Prostate gland (tissue), 2 donors: ENCODE measurements around the gene IL6R. TPM values are rescaled to one million over a fixed set of nuclear protein-coding genes. Genes with fewer than 3 reads are reported as not detected.

Experiments used
- DNase-seq: peaks from one replicate; pipeline ENCODE4 v3.0.0-alpha.2; 2019; ENCODE audit warnings: low spot score
- H3K27ac ChIP-seq, 2 donors: fragments of 200-600 bp; sonication (generic); 2 replicates each; pipeline ENCODE4 v1.5.1; 2017 to 2019
- H3K27me3 ChIP-seq: fragments of 200-600 bp; sonication (generic); replicated peaks from 2 replicates; pipeline ENCODE4 v1.5.1; 2019; ENCODE audit not compliant: insufficient read depth
- H3K36me3 ChIP-seq, 2 donors: fragments of 200-600 bp; sonication (generic); 1 replicate in 1 of 2; 2 replicates in 1 of 2; pipeline versions ENCODE4 v1.5.1 to v1.8.1; 2017 to 2019
- H3K4me1 ChIP-seq: fragments of 200-600 bp; sonication (generic); replicated peaks from 2 replicates; pipeline ENCODE4 v1.5.1; 2019
- H3K4me3 ChIP-seq, 2 donors: fragments of 200-600 bp; sonication (generic); 2 replicates each; pipeline ENCODE4 v1.5.1; 2017 to 2019
- H3K9me3 ChIP-seq: fragments of 200-600 bp; sonication (generic); 2 replicates; pipeline ENCODE4 v1.5.1; 2017
- CTCF ChIP-seq, 4 experiments: fragments of 200-600 bp in 2 of 4; fragments of 450-650 bp in 2 of 4; sonication (generic) in 2 of 4; IDR thresholded peaks; 1 replicate in 3 of 4; 2 replicates in 1 of 4; pipeline ENCODE4 v1.5.1; 2016 to 2019; ENCODE audit warnings: antibody characterized with exemption in 4 of 4, mild to moderate bottlenecking in 2 of 4, moderate library complexity in 2 of 4
- POLR2A ChIP-seq: fragments of 450-650 bp; IDR thresholded peaks from one replicate; pipeline ENCODE4 v1.6.1; 2016; ENCODE audit warnings: antibody characterized with exemption, mild to moderate bottlenecking
- POLR2AphosphoS5 ChIP-seq: sonication (generic); formaldehyde crosslinking; IDR thresholded peaks from one replicate; pipeline ENCODE4 v1.6.1; 2017; ENCODE audit warnings: antibody characterized with exemption
- WGBS: methylation state at CpG from one replicate; pipeline ENCODE4 v1.1.5; 2018; 5-methylcytosine and 5-hydroxymethylcytosine counted together
- intact Hi-C: fragments of 100-400 bp; cut with DNase I; formaldehyde crosslinking; loops from one replicate; pipeline ENCODE4 v1.14.2; 2022
- total RNA-seq, 2 donors: library from RNA; depleted of rRNA; stranded (reverse); fragments of >200 nt; gene quantifications; one replicate each; pipeline ENCODE4 v1.1.0, GENCODE V29; 2016

IL6R gene
- total RNA-seq, 2 donors from 2014 or later = 70.1 to 80.7 TPM

- TF ChIP-seq CTCF (IDR thresholded peaks at IDR 0.05) (no peak), POLR2AphosphoS5 (no peak), POLR2A (no peak)
- intact Hi-C loops = no loop called here
- no peaks in the 10 kb centered on the region for H3K27me3 ChIP-seq
- H3K27ac ChIP-seq = no peak overlapping the region
- no peak for DNase-seq
- WGBS = 81% methylated on average over 13 of the region's 16 CpGs
- no peak overlapping the region for H3K4me3 ChIP-seq
- no peaks in the 10 kb centered on the region for H3K4me1 ChIP-seq
- H3K36me3 ChIP-seq = no peaks in the 10 kb centered on the region
- H3K9me3 ChIP-seq = no peaks in the 10 kb centered on the region
These were observed 25.8 kb upstream of the IL6R start for GRCh38 chr1:154379301-154379700.

GRCh38 chr1:154384650-154385489, 20.3 kb upstream of the IL6R start:
- Histone ChIP-seq H3K9me3 (no peaks in the 10 kb centered on the region), H3K27ac (no peak overlapping the region), H3K4me3 (no peak overlapping the region), H3K4me1 (no peaks in the 10 kb centered on the region), H3K36me3 (no peaks in the 10 kb centered on the region), H3K27me3 (no peaks in the 10 kb centered on the region)
- TF ChIP-seq POLR2A (no peak), POLR2AphosphoS5 (no peak), CTCF (IDR thresholded peaks at IDR 0.05) (no peak)
- 72% methylated on average over 8 of the region's 8 CpGs for WGBS
- no peak for DNase-seq
- intact Hi-C loops = no loop called here

- H3K4me1 ChIP-seq = no peaks in the 10 kb centered on the region
- TF ChIP-seq POLR2AphosphoS5 (no peak), CTCF (IDR thresholded peaks at IDR 0.05) (no peak), POLR2A (no peak)
- H3K27ac ChIP-seq = no peak overlapping the region
- no peak overlapping the region for H3K4me3 ChIP-seq
- DNase-seq = no peak
- intact Hi-C loops = no loop called here
- H3K36me3 ChIP-seq = no peaks in the 10 kb centered on the region
- 71% methylated on average over 11 of the region's 11 CpGs for WGBS
- H3K9me3 ChIP-seq = no peaks in the 10 kb centered on the region
- no peaks in the 10 kb centered on the region for H3K27me3 ChIP-seq
These were observed 18.3 kb upstream of the IL6R start for GRCh38 chr1:154386643-154387352.

GRCh38 chr1:154391086-154391770, 13.9 kb upstream of the IL6R start:
- no peak for TF ChIP-seq POLR2AphosphoS5
- TF ChIP-seq POLR2A = no peak
- no peak for TF ChIP-seq CTCF (IDR thresholded peaks at IDR 0.05)
- 48% methylated on average over 9 of the region's 9 CpGs for WGBS
- no peak for DNase-seq
- no peaks in the 10 kb centered on the region for H3K36me3 ChIP-seq
- H3K9me3 ChIP-seq = no peaks in the 10 kb centered on the region
- no peaks in the 10 kb centered on the region for H3K4me1 ChIP-seq
- intact Hi-C loops = no loop called here
- H3K27ac ChIP-seq = no peak overlapping the region
- no peaks in the 10 kb centered on the region for H3K27me3 ChIP-seq
- H3K4me3 ChIP-seq = no peak overlapping the region
